HCT116 (cell line): ENCODE results near the gene KRT37. TPM values are rescaled to one million over a fixed set of nuclear protein-coding genes. Genes with fewer than 3 reads are reported as not detected.

Source experiments
- ATAC-seq: fragments of 200-7000 bp; cut with Tn5 transposase; 2 replicates; pipeline ENCODE4 v1.9.1; 2020; ENCODE audit warnings: mild to moderate bottlenecking, moderate library complexity
- BruUV-seq: library from RNA; stranded (reverse); fragments of 400-500 nt; replicated peaks from 2 replicates; lab custom pipeline; 2021; lab: Mats Ljungman, UMichigan
- CTCF ChIA-PET: fragments of 300-600 bp; sonication (Branson Sonifier 250); formaldehyde crosslinking; loops from one replicate; lab custom pipeline; 2021; ENCODE audit warnings: antibody characterized with exemption; lab: Charles Lee
- POLR2A ChIA-PET: fragments of 300-600, 350-600 bp; sonication (Branson Sonifier 250); formaldehyde crosslinking; loops from one replicate; lab custom pipeline; 2021; ENCODE audit warnings: antibody characterized with exemption; lab: Charles Lee
- RAD21 ChIA-PET, 2 experiments: fragments of 300-600 bp; sonication (Branson Sonifier 250); formaldehyde crosslinking; loops; one replicate each; lab custom pipeline; 2023; ENCODE audit warnings: low total read pairs in 2 of 2; ENCODE audit not compliant: uncharacterized antibody in 2 of 2, unreplicated experiment in 2 of 2, low non-redundant PET in 1 of 2; lab: Charles Lee
- DNase-seq: peaks from one replicate; pipeline ENCODE4 v3.0.0-alpha.2; 2010; ENCODE audit warnings: low read depth, low spot score
- H2AFZ ChIP-seq: fragments of 200-600 bp; shearing (Covaris generic), sonication (generic); 2 replicates; pipeline ENCODE4 v1.6.1; 2017; ENCODE audit warnings: low read depth, mixed run types, mixed read lengths, antibody characterized with exemption, low read length; ENCODE audit not compliant: poor library complexity, severe bottlenecking
- H3K27ac ChIP-seq: 2 replicates; pipeline ENCODE4 v1.5.1; 2012; ENCODE audit warnings: low read depth, low read length
- H3K27me3 ChIP-seq: fragments of 200-600 bp; sonication (generic); 2 replicates; pipeline ENCODE4 v1.6.1; 2016; ENCODE audit warnings: mixed run types, low read length, mixed read lengths; ENCODE audit not compliant: insufficient read depth
- H3K36me3 ChIP-seq, 2 experiments: fragments of 200-500 bp in 1 of 2; fragments of 200-600 bp in 1 of 2; sonication (Bioruptor generic) in 1 of 2; sonication (generic) in 1 of 2; 2 replicates each; pipeline versions ENCODE4 v1.5.1 to v1.6.1; 2014 to 2016; ENCODE audit warnings: low read length in 2 of 2, inconsistent platforms in 1 of 2, mixed read lengths in 1 of 2, mixed run types in 1 of 2; ENCODE audit not compliant: insufficient read depth in 2 of 2, control insufficient read depth in 1 of 2
- H3K4me1 ChIP-seq, 2 experiments: fragments of 200-600 bp in 1 of 2; sonication (generic) in 1 of 2; 2 replicates each; pipeline versions ENCODE4 v1.5.1 to v1.6.1; 2012 to 2017; ENCODE audit warnings: low read length in 2 of 2, inconsistent platforms in 1 of 2, mild to moderate bottlenecking in 1 of 2, mixed read lengths in 1 of 2, mixed run types in 1 of 2, moderate library complexity in 1 of 2; ENCODE audit not compliant: insufficient read depth in 2 of 2, control insufficient read depth in 1 of 2
- H3K4me2 ChIP-seq: fragments of 200-600 bp; sonication (generic); 2 replicates; pipeline ENCODE4 v1.6.1; 2017; ENCODE audit warnings: mixed run types, low read length, mixed read lengths
- H3K4me3 ChIP-seq, 2 experiments: fragments of 200-600 bp in 1 of 2; sonication (generic) in 1 of 2; replicated peaks in 1 of 2; 2 replicates each; pipeline ENCODE4 v1.5.1; 2011 to 2016; ENCODE audit warnings: low read length in 2 of 2, control low read depth in 1 of 2, low read depth in 1 of 2, mild to moderate bottlenecking in 1 of 2, mixed read lengths in 1 of 2, mixed run types in 1 of 2
- H3K79me2 ChIP-seq: fragments of 200-600 bp; sonication (generic); 2 replicates; pipeline ENCODE4 v1.6.1; 2017; ENCODE audit warnings: mild to moderate bottlenecking, mixed run types, low read length, moderate library complexity, mixed read lengths; ENCODE audit not compliant: insufficient read depth
- H3K9ac ChIP-seq: fragments of 200-600 bp; sonication (generic); 2 replicates; pipeline ENCODE4 v1.6.1; 2016; ENCODE audit warnings: low read length, mixed read lengths
- H3K9me2 ChIP-seq: fragments of 200-600 bp; sonication (generic), shearing (Covaris generic); 2 replicates; pipeline ENCODE4 v1.6.1; 2017; ENCODE audit warnings: mixed run types, mild to moderate bottlenecking, moderate library complexity; ENCODE audit not compliant: insufficient read depth
- H3K9me3 ChIP-seq, 2 experiments: fragments of 200-500 bp in 1 of 2; fragments of 200-600 bp in 1 of 2; sonication (Bioruptor generic) in 1 of 2; sonication (generic) in 1 of 2; 2 replicates each; pipeline ENCODE4 v1.6.1; 2014 to 2017; ENCODE audit warnings: low read length in 2 of 2, mixed read lengths in 2 of 2, inconsistent platforms in 1 of 2, low read depth in 1 of 2, mild to moderate bottlenecking in 1 of 2, mixed run types in 1 of 2, moderate library complexity in 1 of 2; ENCODE audit not compliant: control insufficient read depth in 1 of 2, insufficient read depth in 1 of 2
- H4K20me1 ChIP-seq: fragments of 200-600 bp; sonication (generic), shearing (Covaris generic); 2 replicates; pipeline ENCODE4 v1.6.1; 2017; ENCODE audit warnings: mixed run types, mild to moderate bottlenecking, moderate library complexity; ENCODE audit not compliant: insufficient read depth
- CBX3 ChIP-seq: IDR thresholded peaks from 2 replicates; pipeline ENCODE4 v1.6.1; 2012; ENCODE audit warnings: low read depth
- ELF1 ChIP-seq: IDR thresholded peaks from 2 replicates; pipeline ENCODE4 v1.6.1; 2012; ENCODE audit warnings: low read depth, borderline replicate concordance
- ZFX ChIP-seq: fragments of 450-650 bp; IDR thresholded peaks from 2 replicates; pipeline ENCODE4 v1.6.1; 2017
- ZNF274 ChIP-seq: fragments of 200-500 bp; sonication (Bioruptor generic); IDR thresholded peaks from 2 replicates; pipeline ENCODE4 v1.6.1; 2014; ENCODE audit warnings: mild to moderate bottlenecking, low read depth, low read length, inconsistent platforms
- intact Hi-C: fragments of 100-400 bp; cut with micrococcal nuclease; formaldehyde crosslinking; loops from 2 replicates; pipeline ENCODE4 v1.10.0; 2022
- total RNA-seq: library from RNA; stranded (reverse); gene quantifications from one replicate; pipeline ENCODE4 v1.2.1, GENCODE V29; 2021; ENCODE audit not compliant: unreplicated experiment

KRT37 gene
- total RNA-seq, 1 experiment from 2014 or later = not detected

DNA sequence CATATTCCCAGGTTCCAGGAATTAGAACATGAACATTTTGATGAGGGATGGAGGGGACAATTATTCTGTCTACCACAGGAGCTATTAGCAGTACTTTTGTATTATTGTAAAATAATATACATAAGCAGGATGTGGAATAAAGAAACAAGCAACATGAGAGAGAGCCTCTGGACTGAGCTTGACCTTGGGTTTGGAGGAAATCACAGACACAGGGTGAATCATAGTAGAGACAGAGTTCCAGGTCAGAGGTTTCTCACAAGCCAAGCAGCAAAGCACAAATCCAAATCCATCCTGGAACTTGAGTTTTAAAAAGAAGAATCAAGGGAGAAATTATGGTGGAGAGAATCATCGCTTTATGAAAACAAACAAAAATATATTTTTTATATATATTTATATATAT, 32.1 kb downstream of the KRT37 start:
- TF ChIP-seq ZFX (no peak), CBX3 (no peak)
- TF ChIP-seq, all 23 proteins: peak for 0
- BruUV-seq = no TSS peak
- H3K4me2 ChIP-seq = no peak overlapping the region
- no peak overlapping the region for H2AFZ ChIP-seq
- no peak overlapping the region for H3K9ac ChIP-seq
- ChIA-PET CTCF (no interaction called here), POLR2A (no interaction called here), RAD21 (no interaction called here)
- no peaks in the 10 kb centered on the region for H3K36me3 ChIP-seq
- peaks cover 2 to 17% of the 10 kb centered on the region in 2 experiments; a peak in 2 of 4 replicates for H3K4me1 ChIP-seq
- H3K27me3 ChIP-seq = no peaks in the 10 kb centered on the region
- ATAC-seq (no peak), DNase-seq (no peak)
- H4K20me1 ChIP-seq = no peaks in the 10 kb centered on the region
- H3K4me3 ChIP-seq = no peak overlapping the region
- intact Hi-C loops = no loop called here
- H3K79me2 ChIP-seq = no peaks in the 10 kb centered on the region
- H3K27ac ChIP-seq = no peak overlapping the region
- peaks cover 0 to 7% of the 10 kb centered on the region in 2 experiments; a peak in 1 of 4 replicates for H3K9me3 ChIP-seq
- no peaks in the 10 kb centered on the region for H3K9me2 ChIP-seq

DNA sequence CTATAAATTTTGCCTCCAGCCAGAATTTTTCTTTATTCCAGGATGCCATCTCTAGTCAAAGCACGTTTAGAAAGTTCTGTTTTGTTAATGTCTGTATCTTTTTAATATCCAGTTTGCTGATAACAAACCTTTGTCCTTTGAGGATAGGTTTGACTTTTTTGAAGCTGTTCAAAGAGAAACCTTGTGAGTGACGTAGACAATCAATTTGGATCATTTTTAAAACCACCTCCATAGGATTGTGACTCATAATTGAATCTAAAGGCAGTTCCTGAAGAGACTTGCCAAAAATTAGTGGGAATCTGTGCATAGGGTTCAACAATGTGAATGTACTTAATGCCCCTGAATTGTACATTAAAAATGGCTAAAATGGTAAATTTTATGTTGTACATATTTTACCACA, 32.9 kb downstream of the KRT37 start:
- BruUV-seq = no TSS peak

More for the DNA sequence above, 32.9 kb downstream of the KRT37 start:
- RAD21 ChIA-PET = no interaction called here
- CTCF ChIA-PET = no interaction called here
- intact Hi-C loops = no loop called here
- Histone ChIP-seq H3K79me2 (no peaks in the 10 kb centered on the region), H2AFZ (no peak overlapping the region), H3K9me2 (no peaks in the 10 kb centered on the region), H3K4me1 (peaks cover 2 to 17% of the 10 kb centered on the region in 2 experiments; a peak in 2 of 4 replicates), H3K9ac (no peak overlapping the region), H3K9me3 (peaks cover 2 to 10% of the 10 kb centered on the region in 2 experiments; a peak in 1 of 4 replicates), H3K4me3 (no peak overlapping the region), H3K27ac (no peak overlapping the region), H3K27me3 (no peaks in the 10 kb centered on the region), H4K20me1 (no peaks in the 10 kb centered on the region), H3K4me2 (no peak overlapping the region), H3K36me3 (no peaks in the 10 kb centered on the region)
- POLR2A ChIA-PET = no interaction called here
- no peak for TF ChIP-seq ELF1
- TF ChIP-seq ZNF274 = no peak
- ATAC-seq = no peak
- no peak for DNase-seq
